Transverse colon (tissue), 4 donors: ENCODE measurements around the gene ZBTB26. TPM values are rescaled to one million over a fixed set of nuclear protein-coding genes. Genes with fewer than 3 reads are reported as not detected.

ENCODE experiments used
- DNase-seq: peaks from one replicate; pipeline ENCODE4 v3.0.0-alpha.2; 2019
- H3K27ac ChIP-seq, 4 donors: fragments of 200-600 bp; sonication (generic); 2 replicates each; pipeline ENCODE4 v1.5.1; 2016 to 2018; ENCODE audit warnings: inconsistent platforms in 4 of 4
- H3K27me3 ChIP-seq: fragments of 200-600 bp; sonication (generic); 2 replicates; pipeline ENCODE4 v1.5.1; 2017; ENCODE audit warnings: inconsistent platforms
- H3K36me3 ChIP-seq, 4 donors: fragments of 200-600 bp; sonication (generic); 2 replicates each; pipeline ENCODE4 v1.5.1; 2017 to 2019; ENCODE audit warnings: inconsistent platforms in 4 of 4
- H3K4me1 ChIP-seq, 4 donors: fragments of 200-600 bp; sonication (generic); 2 replicates each; pipeline ENCODE4 v1.5.1; 2017 to 2020; ENCODE audit warnings: inconsistent platforms in 4 of 4
- H3K4me3 ChIP-seq, 4 donors: fragments of 200-600 bp; sonication (generic); 1 replicate in 1 of 4; 2 replicates in 3 of 4; pipeline versions ENCODE4 v1.5.1 to v1.6.1; 2017 to 2019; ENCODE audit warnings: inconsistent platforms in 4 of 4
- H3K9me3 ChIP-seq, 2 donors: fragments of 200-600 bp; sonication (generic); 2 replicates each; pipeline ENCODE4 v1.5.1; 2017 to 2019; ENCODE audit warnings: inconsistent platforms in 2 of 2
- EP300 ChIP-seq: sonication (generic); formaldehyde crosslinking; IDR thresholded peaks from one replicate; pipeline ENCODE4 v1.6.1; 2017; ENCODE audit warnings: antibody characterized with exemption, low read depth
- POLR2A ChIP-seq: fragments of 450-650 bp; IDR thresholded peaks from one replicate; pipeline ENCODE4 v1.6.1; 2016; ENCODE audit warnings: antibody characterized with exemption, mild to moderate bottlenecking, moderate library complexity
- POLR2AphosphoS5 ChIP-seq, 3 donors: sonication (generic); formaldehyde crosslinking; IDR thresholded peaks; one replicate each; pipeline ENCODE4 v1.6.1; 2016; ENCODE audit warnings: antibody characterized with exemption in 3 of 3
- WGBS, 2 donors: methylation state at CpG; one replicate each; pipeline ENCODE4 v1.1.5; 2018; ENCODE audit warnings: low coverage in 1 of 2; 5-methylcytosine and 5-hydroxymethylcytosine counted together
- in situ Hi-C, 4 donors: fragments of 200-750 bp; cut with MboI; loops; one replicate each; pipeline versions ENCODE4 v1.15.0 to v1.15.1; 2017; ENCODE audit warnings: low sequenced_read_pairs in 3 of 4, low pct_ligation_motif_present in 1 of 4, low pct_unique_long_range_greater_than_20kb in 1 of 4
- intact Hi-C: fragments of 100-400 bp; cut with DNase I; formaldehyde crosslinking; loops from one replicate; pipeline ENCODE4 v1.15.1; 2023; ENCODE audit warnings: low total_unique reads
- total RNA-seq, 4 donors: library from RNA; depleted of rRNA; stranded (reverse); fragments of >200 nt; gene quantifications; one replicate each; pipeline ENCODE4 v1.1.0, GENCODE V29; 2016
- TF ChIP-seq, protein P1 (sequence below), 5 experiments: fragments of 200-600 bp in 3 of 5; fragments of 450-650 bp in 2 of 5; sonication (generic) in 3 of 5; IDR thresholded peaks; 1 replicate in 2 of 5; 2 replicates in 3 of 5; pipeline ENCODE4 v1.5.1; 2016 to 2017; ENCODE audit warnings: antibody characterized with exemption in 5 of 5, inconsistent platforms in 3 of 5, mild to moderate bottlenecking in 2 of 5, moderate library complexity in 1 of 5

The ZBTB26 gene
- 10 to 100 TPM in 1 of 4 donors, 1 to 10 TPM in 3; 6.7 to 18.5 (median 8.0) TPM for total RNA-seq

GRCh38 chr9:122931226-122932121 lies at the start of gene ZBTB26:
TSS of gene ZBTB26 (minus strand) at chr9:122931512. CDS start at chr9:122919934, 11,578 bp downstream.
- Histone ChIP-seq H3K4me3 (peak within 1 kb of the TSS; percentile 85 to 95 (median 89)), H3K27me3 (no peaks in the 10 kb centered on the region), H3K4me1 (peaks cover 6 to 35% (median 23%) of the 10 kb centered on the region in 4 donors), H3K9me3 (no peaks in the 10 kb centered on the region), H3K27ac (peak within 1 kb of the TSS; percentile 87 to 92 (median 90)), H3K36me3 (peaks cover 0 to 3% (median 0%) of the 10 kb centered on the region in 4 donors)
- intact Hi-C loops: no loop called here
- TF ChIP-seq EP300: no peak
- peak; percentile 61 to 81 (median 63) for TF ChIP-seq POLR2AphosphoS5 (IDR thresholded peaks at IDR 0.05)
- peak; percentile 68 for TF ChIP-seq POLR2A
- TF ChIP-seq, protein P1, sequence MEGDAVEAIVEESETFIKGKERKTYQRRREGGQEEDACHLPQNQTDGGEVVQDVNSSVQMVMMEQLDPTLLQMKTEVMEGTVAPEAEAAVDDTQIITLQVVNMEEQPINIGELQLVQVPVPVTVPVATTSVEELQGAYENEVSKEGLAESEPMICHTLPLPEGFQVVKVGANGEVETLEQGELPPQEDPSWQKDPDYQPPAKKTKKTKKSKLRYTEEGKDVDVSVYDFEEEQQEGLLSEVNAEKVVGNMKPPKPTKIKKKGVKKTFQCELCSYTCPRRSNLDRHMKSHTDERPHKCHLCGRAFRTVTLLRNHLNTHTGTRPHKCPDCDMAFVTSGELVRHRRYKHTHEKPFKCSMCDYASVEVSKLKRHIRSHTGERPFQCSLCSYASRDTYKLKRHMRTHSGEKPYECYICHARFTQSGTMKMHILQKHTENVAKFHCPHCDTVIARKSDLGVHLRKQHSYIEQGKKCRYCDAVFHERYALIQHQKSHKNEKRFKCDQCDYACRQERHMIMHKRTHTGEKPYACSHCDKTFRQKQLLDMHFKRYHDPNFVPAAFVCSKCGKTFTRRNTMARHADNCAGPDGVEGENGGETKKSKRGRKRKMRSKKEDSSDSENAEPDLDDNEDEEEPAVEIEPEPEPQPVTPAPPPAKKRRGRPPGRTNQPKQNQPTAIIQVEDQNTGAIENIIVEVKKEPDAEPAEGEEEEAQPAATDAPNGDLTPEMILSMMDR (IDR thresholded peaks at IDR 0.05): no peak
- 0% methylated on average over 2 to 47 of the region's 51 CpGs for WGBS, 2 donors
- in situ Hi-C loops: no loop called here
- DNase-seq: peak; percentile 96

GRCh38 chr9:122978601-122979000 lies 47.3 kb upstream of the ZBTB26 start:
- H3K27ac ChIP-seq: no peak overlapping the region
- intact Hi-C loops: no loop called here
- H3K4me3 ChIP-seq: no peak overlapping the region
- no peaks in the 10 kb centered on the region for H3K36me3 ChIP-seq
- peaks cover 0 to 26% (median 10%) of the 10 kb centered on the region in 4 donors for H3K4me1 ChIP-seq
- no peaks in the 10 kb centered on the region for H3K27me3 ChIP-seq
- TF ChIP-seq POLR2A (no peak), EP300 (no peak), POLR2AphosphoS5 (IDR thresholded peaks at IDR 0.05) (no peak)
- TF ChIP-seq, protein P1 (IDR thresholded peaks at IDR 0.05): no peak
- in situ Hi-C loops: loop anchor here in 1 of 4 donors (25.0 kb wide), 1 partner anchor 516 kb away; no protein-coding TSS in a partner anchor
- H3K9me3 ChIP-seq: no peaks in the 10 kb centered on the region
- no peak for DNase-seq
- WGBS, 2 donors: 48 to 63% methylated on average over 2 of the region's 2 CpGs

GRCh38 chr9:122975196-122975595 lies 43.9 kb upstream of the ZBTB26 start:
- H3K4me1 ChIP-seq: peaks cover 0 to 21% (median 10%) of the 10 kb centered on the region in 4 donors
- H3K36me3 ChIP-seq: peaks cover 0 to 16% (median 6%) of the 10 kb centered on the region in 4 donors
- intact Hi-C loops (no loop called here), in situ Hi-C loops (loop anchor here in 1 of 4 donors (25.0 kb wide), 1 partner anchor 513 kb away; no protein-coding TSS in a partner anchor)
- no peak for DNase-seq
- no peak overlapping the region for H3K4me3 ChIP-seq
- H3K27me3 ChIP-seq: no peaks in the 10 kb centered on the region
- TF ChIP-seq EP300: peak; percentile 25
- peak in 1 of 3 donors; percentile 11 for TF ChIP-seq POLR2AphosphoS5 (IDR thresholded peaks at IDR 0.05)
- TF ChIP-seq, protein P1 (IDR thresholded peaks at IDR 0.05): no peak
- no peak for TF ChIP-seq POLR2A
- H3K27ac ChIP-seq: peak overlapping the region; percentile 8 to 54 (median 47)
- H3K9me3 ChIP-seq: no peaks in the 10 kb centered on the region
- 51 to 56% methylated on average over 2 of the region's 2 CpGs for WGBS, 2 donors

GRCh38 chr9:122961139-122961538 lies 29.8 kb upstream of the ZBTB26 start:
- intact Hi-C loops (no loop called here), in situ Hi-C loops (no loop called here)
- Histone ChIP-seq H3K36me3 (peaks cover 0 to 19% (median 0%) of the 10 kb centered on the region in 4 donors), H3K27ac (no peak overlapping the region), H3K4me1 (peaks cover 0 to 6% (median 0%) of the 10 kb centered on the region in 4 donors), H3K4me3 (no peak overlapping the region), H3K27me3 (no peaks in the 10 kb centered on the region), H3K9me3 (no peaks in the 10 kb centered on the region)
- WGBS, 2 donors: 86 to 97% methylated on average over 1 of the region's 1 CpG
- TF ChIP-seq, protein P1 (IDR thresholded peaks at IDR 0.05): no peak
- TF ChIP-seq EP300: no peak
- no peak for TF ChIP-seq POLR2AphosphoS5 (IDR thresholded peaks at IDR 0.05)
- TF ChIP-seq POLR2A: no peak
- DNase-seq: no peak
